MM.1S (cell line): ENCODE data around the gene CIAO1.

Source experiments
- DNase-seq: peaks from one replicate; pipeline ENCODE4 v3.0.0-alpha.2; 2015
- H2AFZ ChIP-seq: fragments of 300-600 bp; sonication (generic); 2 replicates; pipeline ENCODE4 v1.6.0; 2016; ENCODE audit warnings: antibody characterized with exemption, low read length
- H3F3A ChIP-seq: fragments of 300-600 bp; sonication (generic); 2 replicates; pipeline ENCODE4 v1.6.1; 2016; ENCODE audit warnings: mild to moderate bottlenecking, antibody characterized with exemption, low read length, moderate library complexity, mixed read lengths; ENCODE audit not compliant: insufficient read depth
- H3K27ac ChIP-seq: fragments of 300-600 bp; sonication (generic); 2 replicates; pipeline ENCODE4 v1.5.1; 2016; ENCODE audit warnings: mild to moderate bottlenecking, low read length
- H3K27me3 ChIP-seq: fragments of 300-600 bp; sonication (generic); replicated peaks from 2 replicates; pipeline ENCODE4 v1.6.0; 2016; ENCODE audit warnings: low read length; ENCODE audit not compliant: insufficient read depth
- H3K36me3 ChIP-seq: fragments of 300-600 bp; sonication (generic); replicated peaks from 2 replicates; pipeline ENCODE4 v1.6.1; 2016; ENCODE audit warnings: mild to moderate bottlenecking, low read length, mixed read lengths; ENCODE audit not compliant: insufficient read depth
- H3K4me1 ChIP-seq: fragments of 300-600 bp; sonication (generic); 2 replicates; pipeline ENCODE4 v1.6.1; 2016; ENCODE audit warnings: low read length, mixed read lengths
- H3K4me2 ChIP-seq: fragments of 300-600 bp; sonication (generic); 2 replicates; pipeline ENCODE4 v1.6.0; 2016; ENCODE audit warnings: low read depth, low read length
- H3K4me3 ChIP-seq: fragments of 300-600 bp; sonication (generic); 2 replicates; pipeline ENCODE4 v1.5.1; 2016; ENCODE audit warnings: low read length, mixed read lengths
- H3K79me2 ChIP-seq: fragments of 300-600 bp; sonication (generic); 2 replicates; pipeline ENCODE4 v1.6.1; 2016; ENCODE audit warnings: mixed run types, low read length, mixed read lengths
- H3K9ac ChIP-seq: fragments of 300-600 bp; sonication (generic); 2 replicates; pipeline ENCODE4 v1.6.1; 2016; ENCODE audit warnings: low read length, mixed read lengths
- H3K9me2 ChIP-seq: fragments of 300-600 bp; sonication (generic); replicated peaks from 2 replicates; pipeline ENCODE4 v1.6.1; 2016; ENCODE audit warnings: mild to moderate bottlenecking, low read length, mixed read lengths; ENCODE audit not compliant: insufficient read depth
- H3K9me3 ChIP-seq: fragments of 300-600 bp; sonication (generic); replicated peaks from 2 replicates; pipeline ENCODE4 v1.6.1; 2016; ENCODE audit warnings: mild to moderate bottlenecking, low read length, mixed read lengths; ENCODE audit not compliant: insufficient read depth
- H4K20me1 ChIP-seq: fragments of 300-600 bp; sonication (generic); 2 replicates; pipeline ENCODE4 v1.6.1; 2016; ENCODE audit warnings: mild to moderate bottlenecking, low read length, moderate library complexity, mixed read lengths; ENCODE audit not compliant: insufficient read depth
- EZH2 ChIP-seq: fragments of 300-600 bp; sonication (generic); optimal IDR thresholded peaks from 2 replicates; pipeline ENCODE3; 2017; ENCODE audit warnings: low read depth, mild to moderate bottlenecking, antibody characterized with exemption, low read length, mixed read lengths
- EZH2phosphoT487 ChIP-seq: fragments of 300-600 bp; sonication (generic); IDR thresholded peaks from 2 replicates; pipeline ENCODE4 v1.6.1; 2018; ENCODE audit warnings: antibody characterized with exemption, low read length
- TF ChIP-seq, protein P1 (sequence below): fragments of 300-600 bp; sonication (generic); IDR thresholded peaks from 2 replicates; pipeline ENCODE4 v1.5.1; 2016; ENCODE audit warnings: antibody characterized with exemption, low read length, mixed read lengths

CIAO1 gene

DNA sequence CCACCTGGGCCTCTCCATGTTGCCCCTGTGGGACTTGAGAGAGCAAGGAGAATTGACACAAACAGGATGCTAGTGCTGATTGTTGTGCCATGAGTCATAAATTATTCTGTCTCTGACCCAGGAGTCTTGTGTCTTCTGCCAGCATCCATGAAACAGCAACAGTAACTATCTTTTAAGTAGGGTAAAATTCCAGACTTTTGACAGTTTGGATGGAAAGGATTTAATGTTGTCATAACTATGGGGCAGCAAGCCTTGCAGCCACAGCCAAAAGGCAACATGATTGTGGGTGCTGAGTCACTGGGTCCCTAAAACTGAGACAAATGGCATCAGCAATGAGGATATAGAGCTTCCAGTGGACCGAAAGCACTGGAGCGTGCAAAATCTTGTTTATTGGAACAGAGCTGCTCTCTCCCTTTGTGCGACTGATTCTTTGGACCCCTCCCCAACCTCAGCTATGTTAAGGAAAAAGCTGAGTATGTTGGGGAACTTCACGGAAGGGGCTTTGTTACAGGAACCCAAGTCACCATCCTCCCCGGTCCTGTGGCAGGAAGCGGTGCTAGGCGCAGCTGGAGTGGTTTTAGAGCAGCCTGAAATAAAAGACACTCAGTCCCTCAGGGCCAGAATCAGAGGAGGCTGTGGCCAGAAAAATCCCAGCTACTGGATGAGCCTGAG is 49.5 kb downstream of the CIAO1 start:
- Histone ChIP-seq H3K27me3 (no peaks in the 10 kb centered on the region), H3F3A (no peaks in the 10 kb centered on the region), H2AFZ (no peak overlapping the region), H3K9me2 (no peaks in the 10 kb centered on the region), H4K20me1 (no peaks in the 10 kb centered on the region), H3K9ac (no peak overlapping the region), H3K79me2 (no peaks in the 10 kb centered on the region), H3K9me3 (no peaks in the 10 kb centered on the region), H3K4me1 (0 out of 2 replicates have a peak, but pooled peaks cover 4% of the 10 kb centered on the region), H3K27ac (no peak overlapping the region), H3K36me3 (no peaks in the 10 kb centered on the region), H3K4me2 (no peak overlapping the region), H3K4me3 (no peak overlapping the region)
- TF ChIP-seq EZH2 = no peak
- TF ChIP-seq, protein P1, sequence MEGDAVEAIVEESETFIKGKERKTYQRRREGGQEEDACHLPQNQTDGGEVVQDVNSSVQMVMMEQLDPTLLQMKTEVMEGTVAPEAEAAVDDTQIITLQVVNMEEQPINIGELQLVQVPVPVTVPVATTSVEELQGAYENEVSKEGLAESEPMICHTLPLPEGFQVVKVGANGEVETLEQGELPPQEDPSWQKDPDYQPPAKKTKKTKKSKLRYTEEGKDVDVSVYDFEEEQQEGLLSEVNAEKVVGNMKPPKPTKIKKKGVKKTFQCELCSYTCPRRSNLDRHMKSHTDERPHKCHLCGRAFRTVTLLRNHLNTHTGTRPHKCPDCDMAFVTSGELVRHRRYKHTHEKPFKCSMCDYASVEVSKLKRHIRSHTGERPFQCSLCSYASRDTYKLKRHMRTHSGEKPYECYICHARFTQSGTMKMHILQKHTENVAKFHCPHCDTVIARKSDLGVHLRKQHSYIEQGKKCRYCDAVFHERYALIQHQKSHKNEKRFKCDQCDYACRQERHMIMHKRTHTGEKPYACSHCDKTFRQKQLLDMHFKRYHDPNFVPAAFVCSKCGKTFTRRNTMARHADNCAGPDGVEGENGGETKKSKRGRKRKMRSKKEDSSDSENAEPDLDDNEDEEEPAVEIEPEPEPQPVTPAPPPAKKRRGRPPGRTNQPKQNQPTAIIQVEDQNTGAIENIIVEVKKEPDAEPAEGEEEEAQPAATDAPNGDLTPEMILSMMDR = no peak
- no peak for TF ChIP-seq EZH2phosphoT487
- DNase-seq = no peak

DNA sequence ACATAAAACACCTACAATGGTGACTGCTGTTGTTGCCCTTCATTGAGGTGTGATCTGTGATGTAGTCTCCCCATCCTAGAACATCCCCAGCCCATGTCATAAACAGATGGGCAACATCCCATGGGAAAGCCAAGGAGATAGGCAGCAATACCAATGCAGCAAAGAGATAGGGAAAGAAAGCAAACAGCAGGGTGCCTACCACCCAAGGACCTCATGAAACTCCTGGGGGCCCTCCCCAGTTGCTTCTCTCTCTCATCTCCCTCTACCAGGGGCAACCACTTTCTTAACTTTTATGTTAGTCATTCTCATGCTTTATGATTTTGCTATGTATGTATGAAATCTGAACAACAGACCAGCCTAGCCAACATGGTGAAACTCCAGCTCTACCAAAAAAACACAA is 51.0 kb downstream of the CIAO1 start:
- H3K36me3 ChIP-seq = no peaks in the 10 kb centered on the region
- peaks cover 14% of the 10 kb centered on the region for H3F3A ChIP-seq
- no peaks in the 10 kb centered on the region for H3K79me2 ChIP-seq
- no peaks in the 10 kb centered on the region for H3K9me3 ChIP-seq
- H3K4me1 ChIP-seq = 0 out of 2 replicates have a peak, but pooled peaks cover 6% of the 10 kb centered on the region
- H4K20me1 ChIP-seq = no peaks in the 10 kb centered on the region
- no peak overlapping the region for H2AFZ ChIP-seq
- no peak overlapping the region for H3K9ac ChIP-seq
- no peak overlapping the region for H3K4me2 ChIP-seq
- no peak overlapping the region for H3K4me3 ChIP-seq
- H3K27me3 ChIP-seq = no peaks in the 10 kb centered on the region
- no peak overlapping the region for H3K27ac ChIP-seq
- TF ChIP-seq, protein P1 = no peak
- no peak for DNase-seq
- no peaks in the 10 kb centered on the region for H3K9me2 ChIP-seq

DNA sequence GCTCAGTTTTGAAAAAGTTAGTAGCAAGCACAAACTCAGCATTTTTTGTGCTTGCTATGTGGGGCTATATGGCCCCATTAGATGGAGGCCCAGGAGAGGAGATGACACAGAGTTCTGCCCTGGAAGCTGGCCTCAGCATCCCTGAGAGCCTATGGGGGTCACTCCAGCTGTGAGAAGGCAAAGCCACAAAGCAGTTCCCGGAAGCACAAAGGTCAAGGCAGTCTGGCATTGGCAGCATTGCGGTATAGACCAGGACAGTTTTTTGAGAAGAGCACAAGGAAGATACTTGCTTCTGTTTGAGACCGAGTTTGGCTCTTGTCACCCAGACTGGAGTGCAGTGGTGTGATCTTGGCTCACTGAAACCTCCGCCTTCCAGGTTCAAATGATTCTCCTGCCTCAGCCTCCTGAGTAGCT is 51.6 kb downstream of the CIAO1 start:
- Histone ChIP-seq H3K36me3 (no peaks in the 10 kb centered on the region), H2AFZ (no peak overlapping the region), H4K20me1 (no peaks in the 10 kb centered on the region), H3K4me2 (no peak overlapping the region), H3K9me3 (no peaks in the 10 kb centered on the region), H3K4me3 (no peak overlapping the region), H3K9me2 (no peaks in the 10 kb centered on the region), H3K27me3 (no peaks in the 10 kb centered on the region), H3K9ac (no peak overlapping the region), H3F3A (peaks cover 17% of the 10 kb centered on the region), H3K4me1 (peaks cover 6% of the 10 kb centered on the region; the same call in 1 of the 2 replicates), H3K79me2 (no peaks in the 10 kb centered on the region), H3K27ac (no peak overlapping the region)
- DNase-seq = no peak
- TF ChIP-seq EZH2 (no peak), EZH2phosphoT487 (no peak)
- TF ChIP-seq, protein P1 = no peak
